Caco-2 (cell line): ENCODE results near the gene FAM168A. TPM values are rescaled to one million over a fixed set of nuclear protein-coding genes. Genes with fewer than 3 reads are reported as not detected.

ENCODE experiments used
- BruUV-seq: library from RNA; stranded (reverse); fragments of 400-500 nt; replicated peaks from 2 replicates; lab custom pipeline; 2021; lab: Mats Ljungman, UMichigan
- CTCF ChIA-PET: fragments of 300-600 bp; sonication (Branson Sonifier 250); formaldehyde crosslinking; loops from one replicate; lab custom pipeline; 2022; ENCODE audit warnings: antibody characterized with exemption; lab: Charles Lee
- POLR2A ChIA-PET: fragments of 300-600 bp; sonication (Branson Sonifier 250); formaldehyde crosslinking; loops from one replicate; lab custom pipeline; 2022; ENCODE audit warnings: antibody characterized with exemption; lab: Charles Lee
- DNase-seq, 2 experiments: peaks; one replicate each; pipeline versions ENCODE4 v3.0.0 to v3.0.0-alpha.2; 2020 to 2022
- H3K27me3 ChIP-seq: replicated peaks from 2 replicates; pipeline ENCODE4 v1.6.0; 2011; ENCODE audit warnings: low read length; ENCODE audit not compliant: control insufficient read depth, insufficient read depth
- H3K36me3 ChIP-seq: 2 replicates; pipeline ENCODE4 v1.5.1; 2011; ENCODE audit warnings: low read length; ENCODE audit not compliant: control insufficient read depth, insufficient read depth
- H3K4me1 ChIP-seq: fragments of 250-450 bp; sonication (Bioruptor Pico); 2 replicates; pipeline ENCODE4 v1.5.1; 2020; ENCODE audit warnings: mild to moderate bottlenecking
- H3K4me3 ChIP-seq: 2 replicates; pipeline ENCODE4 v1.5.1; 2011; ENCODE audit warnings: low read depth, mild to moderate bottlenecking, control low read depth, low read length
- H3K9me3 ChIP-seq: fragments of 250-450 bp; sonication (Bioruptor Pico); 2 replicates; pipeline ENCODE4 v1.5.1; 2020; ENCODE audit warnings: mild to moderate bottlenecking, moderate library complexity
- H3K27ac Mint-ChIP-seq: one replicate; pipeline ENCODE4 v1.8.0; 2022; ENCODE audit warnings: mixed read lengths; ENCODE audit not compliant: unreplicated experiment
- H3K27me3 Mint-ChIP-seq: one replicate; pipeline ENCODE4 v1.8.0; 2022; ENCODE audit warnings: mixed read lengths; ENCODE audit not compliant: insufficient read depth, unreplicated experiment
- H3K36me3 Mint-ChIP-seq: one replicate; pipeline ENCODE4 v1.8.0; 2022; ENCODE audit warnings: mild to moderate bottlenecking, mixed read lengths; ENCODE audit not compliant: insufficient read depth, unreplicated experiment
- H3K4me1 Mint-ChIP-seq: one replicate; pipeline ENCODE4 v1.8.0; 2022; ENCODE audit warnings: low read depth, mixed read lengths; ENCODE audit not compliant: unreplicated experiment
- H3K4me3 Mint-ChIP-seq: one replicate; pipeline ENCODE4 v1.8.0; 2022; ENCODE audit warnings: mild to moderate bottlenecking, moderate library complexity, mixed read lengths; ENCODE audit not compliant: unreplicated experiment
- H3K9me3 Mint-ChIP-seq: one replicate; pipeline ENCODE4 v1.8.0; 2022; ENCODE audit warnings: mixed read lengths; ENCODE audit not compliant: unreplicated experiment
- intact Hi-C: fragments of 100-400 bp; cut with micrococcal nuclease; formaldehyde crosslinking; loops from one replicate; pipeline ENCODE4 v1.10.0; 2022; ENCODE audit not compliant: unreplicated experiment
- total RNA-seq: library from RNA; stranded (reverse); gene quantifications from 2 replicates; pipeline ENCODE4 v1.2.3, GENCODE V29; 2022
- TF ChIP-seq, protein P1 (sequence below), 2 experiments: fragments of 200-600 bp in 1 of 2; IDR thresholded peaks; 1 replicate in 1 of 2; 2 replicates in 1 of 2; pipeline versions ENCODE4 v1.5.1 to v1.8.0; 2011 to 2022; ENCODE audit warnings: antibody characterized with exemption in 1 of 2, control low read depth in 1 of 2, inconsistent platforms in 1 of 2, low read depth in 1 of 2, low read length in 1 of 2, mild to moderate bottlenecking in 1 of 2, moderate library complexity in 1 of 2; ENCODE audit not compliant: insufficient read depth in 1 of 2, severe bottlenecking in 1 of 2, unreplicated experiment in 1 of 2

FAM168A gene
- total RNA-seq, 1 experiment from 2014 or later, result 46.0 TPM

DNA sequence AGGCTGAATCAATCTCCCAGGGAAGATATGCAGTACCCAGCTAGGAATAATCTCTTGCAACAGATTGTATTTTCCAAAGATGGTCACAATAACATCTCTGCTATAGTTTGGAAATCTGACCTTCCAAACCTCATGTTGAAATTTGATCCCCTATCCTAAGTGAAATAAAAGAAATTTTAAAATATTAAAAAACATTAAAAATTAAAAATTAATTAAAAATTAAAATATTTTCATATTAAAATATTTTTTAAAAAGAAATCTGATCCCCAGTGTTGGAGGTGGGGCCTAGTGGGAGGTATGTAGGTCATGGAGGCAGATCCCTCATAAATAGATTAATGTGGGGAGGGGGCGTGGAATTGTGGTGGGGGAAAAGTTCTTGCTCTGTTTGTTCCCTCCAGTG, 79.7 kb downstream of the FAM168A start:
- Mint-ChIP-seq H3K27ac (no peak overlapping the region), H3K9me3 (no peaks in the 10 kb centered on the region), H3K4me3 (no peak overlapping the region), H3K4me1 (peaks cover 8% of the 10 kb centered on the region), H3K27me3 (no peaks in the 10 kb centered on the region), H3K36me3 (no peaks in the 10 kb centered on the region)
- intact Hi-C loops, result no loop called here
- Histone ChIP-seq H3K36me3 (no peaks in the 10 kb centered on the region), H3K27me3 (no peaks in the 10 kb centered on the region), H3K4me3 (no peak overlapping the region), H3K9me3 (no peaks in the 10 kb centered on the region), H3K4me1 (0 out of 2 replicates have a peak, but pooled peaks cover 5% of the 10 kb centered on the region)
- BruUV-seq, result no TSS peak
- CTCF ChIA-PET, result no interaction called here
- DNase-seq, result no peak
- TF ChIP-seq, protein P1, sequence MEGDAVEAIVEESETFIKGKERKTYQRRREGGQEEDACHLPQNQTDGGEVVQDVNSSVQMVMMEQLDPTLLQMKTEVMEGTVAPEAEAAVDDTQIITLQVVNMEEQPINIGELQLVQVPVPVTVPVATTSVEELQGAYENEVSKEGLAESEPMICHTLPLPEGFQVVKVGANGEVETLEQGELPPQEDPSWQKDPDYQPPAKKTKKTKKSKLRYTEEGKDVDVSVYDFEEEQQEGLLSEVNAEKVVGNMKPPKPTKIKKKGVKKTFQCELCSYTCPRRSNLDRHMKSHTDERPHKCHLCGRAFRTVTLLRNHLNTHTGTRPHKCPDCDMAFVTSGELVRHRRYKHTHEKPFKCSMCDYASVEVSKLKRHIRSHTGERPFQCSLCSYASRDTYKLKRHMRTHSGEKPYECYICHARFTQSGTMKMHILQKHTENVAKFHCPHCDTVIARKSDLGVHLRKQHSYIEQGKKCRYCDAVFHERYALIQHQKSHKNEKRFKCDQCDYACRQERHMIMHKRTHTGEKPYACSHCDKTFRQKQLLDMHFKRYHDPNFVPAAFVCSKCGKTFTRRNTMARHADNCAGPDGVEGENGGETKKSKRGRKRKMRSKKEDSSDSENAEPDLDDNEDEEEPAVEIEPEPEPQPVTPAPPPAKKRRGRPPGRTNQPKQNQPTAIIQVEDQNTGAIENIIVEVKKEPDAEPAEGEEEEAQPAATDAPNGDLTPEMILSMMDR (IDR thresholded peaks at IDR 0.05; ENCODE audit: insufficient read depth in 1 of 2, low read depth in 1 of 2, low read length in 1 of 2, severe bottlenecking in 1 of 2, unreplicated experiment in 1 of 2), result no peak
- POLR2A ChIA-PET, result no interaction called here

- Histone ChIP-seq H3K36me3 (no peaks in the 10 kb centered on the region), H3K4me1 (no peaks in the 10 kb centered on the region), H3K27me3 (no peaks in the 10 kb centered on the region), H3K9me3 (no peaks in the 10 kb centered on the region), H3K4me3 (no peak overlapping the region)
- TF ChIP-seq, protein P1 (IDR thresholded peaks at IDR 0.05; ENCODE audit: insufficient read depth in 1 of 2, low read depth in 1 of 2, low read length in 1 of 2, severe bottlenecking in 1 of 2, unreplicated experiment in 1 of 2), result no peak
- CTCF ChIA-PET, result interaction anchor here (0.7 kb wide), 2 partner anchors 66 to 1305 kb away, joined by 3 to 6 read pairs; no protein-coding TSS in a partner anchor
- H3K4me3 Mint-ChIP-seq, result no peak overlapping the region
- no peaks in the 10 kb centered on the region for H3K9me3 Mint-ChIP-seq
- POLR2A ChIA-PET, result no interaction called here
- no TSS peak for BruUV-seq
- H3K36me3 Mint-ChIP-seq, result no peaks in the 10 kb centered on the region
- H3K4me1 Mint-ChIP-seq, result no peaks in the 10 kb centered on the region
- H3K27me3 Mint-ChIP-seq, result no peaks in the 10 kb centered on the region
- intact Hi-C loops, result no loop called here
- no peak for DNase-seq
- H3K27ac Mint-ChIP-seq, result no peak overlapping the region
Observed at GRCh38 chr11:73516080-73516479, 81.8 kb downstream of the FAM168A start.

- peaks cover 6% of the 10 kb centered on the region for H3K4me1 Mint-ChIP-seq
- no peaks in the 10 kb centered on the region for H3K27me3 Mint-ChIP-seq
- Histone ChIP-seq H3K4me1 (no peaks in the 10 kb centered on the region), H3K9me3 (no peaks in the 10 kb centered on the region), H3K27me3 (no peaks in the 10 kb centered on the region), H3K36me3 (no peaks in the 10 kb centered on the region), H3K4me3 (no peak overlapping the region)
- H3K9me3 Mint-ChIP-seq, result peaks cover 6% of the 10 kb centered on the region
- no peak overlapping the region for H3K4me3 Mint-ChIP-seq
- no peak for DNase-seq
- CTCF ChIA-PET, result no interaction called here
- no peaks in the 10 kb centered on the region for H3K36me3 Mint-ChIP-seq
- POLR2A ChIA-PET, result no interaction called here
- no peak overlapping the region for H3K27ac Mint-ChIP-seq
- intact Hi-C loops, result no loop called here
- TF ChIP-seq, protein P1 (IDR thresholded peaks at IDR 0.05; ENCODE audit: insufficient read depth in 1 of 2, low read depth in 1 of 2, low read length in 1 of 2, severe bottlenecking in 1 of 2, unreplicated experiment in 1 of 2), result no peak
- BruUV-seq, result no TSS peak
Observed at GRCh38 chr11:73513707-73514106, 84.2 kb downstream of the FAM168A start.
